Measurements from ENCODE around the gene SIRPA.

SIRPA gene

GRCh38 chr20:1894951-1895673, at the start of gene SIRPA:
TSS of gene SIRPA (plus strand) at chr20:1895407. CDS start at chr20:1895448, 41 bp downstream.
- no peak for DNase-seq

GRCh38 chr20:1845701-1846100, 49.5 kb upstream of the SIRPA start:
- DNase-seq, result no peak

- DNase-seq, result no peak
Measured at GRCh38 chr20:1846341-1846740, 48.9 kb upstream of the SIRPA start.

GRCh38 chr20:1846876-1847275, 48.3 kb upstream of the SIRPA start:
- DNase-seq, result no peak

GRCh38 chr20:1847780-1848179, 47.4 kb upstream of the SIRPA start:
- DNase-seq, result no peak

- no peak for DNase-seq
Measured at GRCh38 chr20:1848373-1848772, 46.8 kb upstream of the SIRPA start.

- DNase-seq, result no peak
Measured at GRCh38 chr20:1851396-1851795, 43.8 kb upstream of the SIRPA start.

GRCh38 chr20:1853473-1853872, 41.7 kb upstream of the SIRPA start:
- DNase-seq, result no peak

- no peak for DNase-seq
Measured at GRCh38 chr20:1854246-1854645, 41.0 kb upstream of the SIRPA start.

GRCh38 chr20:1855109-1855508, 40.1 kb upstream of the SIRPA start:
- no peak for DNase-seq

- DNase-seq, result no peak
Measured at GRCh38 chr20:1855690-1856089, 39.5 kb upstream of the SIRPA start.

GRCh38 chr20:1856424-1856823, 38.8 kb upstream of the SIRPA start:
- no peak for DNase-seq

- DNase-seq, result no peak
Measured at GRCh38 chr20:1857466-1857865, 37.7 kb upstream of the SIRPA start.

GRCh38 chr20:1858871-1859270, 36.3 kb upstream of the SIRPA start:
- no peak for DNase-seq

- no peak for DNase-seq
Measured at GRCh38 chr20:1860446-1860845, 34.8 kb upstream of the SIRPA start.

GRCh38 chr20:1861347-1861976, 33.7 kb upstream of the SIRPA start:
- DNase-seq, result no peak

GRCh38 chr20:1861996-1862662, 33.1 kb upstream of the SIRPA start:
- DNase-seq, result no peak

- DNase-seq, result no peak
Measured at GRCh38 chr20:1862663-1863053, 32.5 kb upstream of the SIRPA start.

GRCh38 chr20:1863296-1863695, 31.9 kb upstream of the SIRPA start:
- DNase-seq, result no peak

- no peak for DNase-seq
Measured at GRCh38 chr20:1866834-1867233, 28.4 kb upstream of the SIRPA start.

- DNase-seq, result no peak
Measured at GRCh38 chr20:1867495-1868260, 27.5 kb upstream of the SIRPA start.

- DNase-seq, result no peak
Measured at GRCh38 chr20:1868856-1869255, 26.4 kb upstream of the SIRPA start.

- DNase-seq, result no peak
Measured at GRCh38 chr20:1870323-1870722, 24.9 kb upstream of the SIRPA start.
